ENCODE measurements around the gene NEO1.

Gene NEO1

GRCh38 chr15:73118055-73118454 lies 65.8 kb downstream of the NEO1 start:
- H3K36me3 ChIP-seq (ENCODE audit: insufficient read depth, low read length): no peaks in the 10 kb centered on the region
- H4K20me1 ChIP-seq (ENCODE audit: insufficient read depth, low read length): no peaks in the 10 kb centered on the region
- no peak overlapping the region for H2AFZ ChIP-seq (ENCODE audit: low read length)
- H3K27ac ChIP-seq (ENCODE audit: low read depth, low read length, poor library complexity, severe bottlenecking): no peak overlapping the region
- H3K9me2 ChIP-seq (ENCODE audit: low read depth, low read length): no peaks in the 10 kb centered on the region
- H3F3A ChIP-seq (ENCODE audit: insufficient read depth, low read length): no peaks in the 10 kb centered on the region
- no peak for TF ChIP-seq CTCF (IDR thresholded peaks at IDR 0.05; ENCODE audit: low read length)
- no peak for TF ChIP-seq EZH2 (IDR thresholded peaks at IDR 0.05; ENCODE audit: borderline replicate concordance, low read length)
- no peaks in the 10 kb centered on the region for H3K9me3 ChIP-seq (ENCODE audit: low read length)
- no peaks in the 10 kb centered on the region for H3K4me1 ChIP-seq (ENCODE audit: insufficient read depth, low read length, severe bottlenecking)
- no peak overlapping the region for H3K4me3 ChIP-seq (ENCODE audit: low read depth, low read length, poor library complexity, severe bottlenecking)
- no peak overlapping the region for H3K9ac ChIP-seq (ENCODE audit: low read length)
- H3K79me2 ChIP-seq (ENCODE audit: insufficient read depth, low read length): no peaks in the 10 kb centered on the region
- no peak overlapping the region for H3K4me2 ChIP-seq (ENCODE audit: low read length)
- H3K27me3 ChIP-seq (ENCODE audit: insufficient read depth, low read length): no peaks in the 10 kb centered on the region

GRCh38 chr15:73119478-73119877 lies 67.2 kb downstream of the NEO1 start:
- Histone ChIP-seq H3K36me3 (ENCODE audit: insufficient read depth, low read length) (no peaks in the 10 kb centered on the region), H3K9me2 (ENCODE audit: low read depth, low read length) (no peaks in the 10 kb centered on the region), H2AFZ (ENCODE audit: low read length) (no peak overlapping the region), H3K4me3 (ENCODE audit: low read depth, low read length, poor library complexity, severe bottlenecking) (no peak overlapping the region), H3K79me2 (ENCODE audit: insufficient read depth, low read length) (no peaks in the 10 kb centered on the region), H3K9me3 (ENCODE audit: low read length) (no peaks in the 10 kb centered on the region), H3K4me2 (ENCODE audit: low read length) (no peak overlapping the region), H3K27ac (ENCODE audit: low read depth, low read length, poor library complexity, severe bottlenecking) (no peak overlapping the region), H3K4me1 (ENCODE audit: insufficient read depth, low read length, severe bottlenecking) (no peaks in the 10 kb centered on the region), H3K9ac (ENCODE audit: low read length) (no peak overlapping the region), H3F3A (ENCODE audit: insufficient read depth, low read length) (no peaks in the 10 kb centered on the region), H3K27me3 (ENCODE audit: insufficient read depth, low read length) (no peaks in the 10 kb centered on the region), H4K20me1 (ENCODE audit: insufficient read depth, low read length) (no peaks in the 10 kb centered on the region)
- TF ChIP-seq CTCF (IDR thresholded peaks at IDR 0.05; ENCODE audit: low read length) (no peak), EZH2 (IDR thresholded peaks at IDR 0.05; ENCODE audit: borderline replicate concordance, low read length) (no peak)

- H3K9ac ChIP-seq (ENCODE audit: low read length): no peak overlapping the region
- H3K4me1 ChIP-seq (ENCODE audit: insufficient read depth, low read length, severe bottlenecking): no peaks in the 10 kb centered on the region
- no peaks in the 10 kb centered on the region for H3K9me3 ChIP-seq (ENCODE audit: low read length)
- H3F3A ChIP-seq (ENCODE audit: insufficient read depth, low read length): no peaks in the 10 kb centered on the region
- H4K20me1 ChIP-seq (ENCODE audit: insufficient read depth, low read length): no peaks in the 10 kb centered on the region
- H3K36me3 ChIP-seq (ENCODE audit: insufficient read depth, low read length): no peaks in the 10 kb centered on the region
- H3K27me3 ChIP-seq (ENCODE audit: insufficient read depth, low read length): no peaks in the 10 kb centered on the region
- H2AFZ ChIP-seq (ENCODE audit: low read length): no peak overlapping the region
- H3K27ac ChIP-seq (ENCODE audit: low read depth, low read length, poor library complexity, severe bottlenecking): no peak overlapping the region
- H3K4me3 ChIP-seq (ENCODE audit: low read depth, low read length, poor library complexity, severe bottlenecking): no peak overlapping the region
- H3K4me2 ChIP-seq (ENCODE audit: low read length): no peak overlapping the region
- no peaks in the 10 kb centered on the region for H3K79me2 ChIP-seq (ENCODE audit: insufficient read depth, low read length)
- H3K9me2 ChIP-seq (ENCODE audit: low read depth, low read length): no peaks in the 10 kb centered on the region
- no peak for TF ChIP-seq EZH2 (IDR thresholded peaks at IDR 0.05; ENCODE audit: borderline replicate concordance, low read length)
- no peak for TF ChIP-seq CTCF (IDR thresholded peaks at IDR 0.05; ENCODE audit: low read length)
These were observed 68.0 kb downstream of the NEO1 start for GRCh38 chr15:73120269-73120668.

Measured in OCI-LY1 (cell line).